HG02885 (cell line): ENCODE data around the gene RNF41.
A peak's percentile ranks its signal among the peaks of the same experiment; 100 is the strongest.
"Not testable (repeated sequence)": the region's sequence is repeated elsewhere in the genome, so short reads cannot be mapped to it uniquely, and the experiment has no call there.

Source experiments
- ATAC-seq: cut with Tn5 transposase; IDR thresholded peaks from one replicate; pipeline ENCODE4 v1.9.1; 2021; ENCODE audit warnings: mild to moderate bottlenecking; ENCODE audit not compliant: unreplicated experiment, poor library complexity

RNF41 gene

DNA sequence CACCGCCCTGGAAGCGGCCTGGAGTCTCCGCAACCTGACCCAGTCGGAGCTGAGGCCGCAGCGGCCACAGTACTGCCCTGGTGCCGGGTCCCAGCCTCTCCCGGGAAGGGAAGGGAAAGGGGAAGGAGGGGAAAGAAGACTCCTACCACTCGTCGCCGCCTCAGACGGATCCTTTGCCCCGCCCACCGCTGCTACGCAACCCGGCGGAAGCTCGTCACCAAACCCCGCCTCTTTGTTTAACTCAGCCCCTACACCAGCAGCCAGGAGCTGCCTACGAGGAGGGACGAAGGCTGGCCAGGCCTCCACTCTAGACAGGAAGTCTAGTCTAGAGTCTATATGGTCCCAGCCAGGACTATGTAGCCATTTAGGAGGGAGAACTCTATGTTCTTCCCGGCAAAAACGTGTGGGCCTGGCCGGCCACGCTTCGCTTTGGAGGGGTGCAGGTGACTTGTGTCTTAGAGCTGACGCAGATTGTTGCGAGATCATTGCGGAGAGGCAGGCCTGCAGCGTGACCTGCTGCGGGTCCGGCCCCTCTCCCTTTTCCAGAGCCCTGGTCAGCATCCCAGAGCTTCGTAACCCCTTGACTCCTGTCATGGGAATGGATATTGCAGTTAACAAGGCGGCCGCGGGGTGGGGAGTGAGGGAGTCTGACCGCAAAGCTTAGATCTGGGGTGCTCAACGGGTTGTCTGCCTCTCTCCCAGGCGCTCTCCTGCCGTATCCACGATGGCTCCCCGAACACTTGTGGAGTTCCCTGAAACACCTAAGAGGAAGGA, at the start of gene RNF41:
Gene RNF41 (minus strand): TSS at position 166 of the 774 bp plus-strand sequence. CDS start 7,875 bp downstream, outside the sequence.
- peak; percentile 86 for ATAC-seq

DNA sequence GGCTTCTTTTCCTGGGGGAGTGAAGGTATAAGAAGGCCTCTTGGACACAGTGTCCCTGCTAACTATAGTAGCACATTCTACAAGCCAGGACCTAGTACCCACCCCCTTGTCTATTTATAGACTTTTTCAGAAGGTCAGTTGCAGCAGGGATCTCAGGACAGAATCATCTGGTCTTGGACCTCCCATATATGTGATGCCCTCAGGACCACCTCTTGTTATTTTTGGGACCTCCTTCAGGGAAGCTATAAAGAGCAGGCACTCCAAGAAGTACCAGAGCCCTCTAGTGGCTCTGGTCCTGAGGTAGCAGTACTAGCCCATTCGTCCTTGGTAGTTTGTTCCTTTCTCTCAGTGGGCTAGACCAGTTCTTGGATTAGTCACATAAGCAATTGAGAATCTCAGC, 49.3 kb upstream of the RNF41 start:
- ATAC-seq = no peak

DNA sequence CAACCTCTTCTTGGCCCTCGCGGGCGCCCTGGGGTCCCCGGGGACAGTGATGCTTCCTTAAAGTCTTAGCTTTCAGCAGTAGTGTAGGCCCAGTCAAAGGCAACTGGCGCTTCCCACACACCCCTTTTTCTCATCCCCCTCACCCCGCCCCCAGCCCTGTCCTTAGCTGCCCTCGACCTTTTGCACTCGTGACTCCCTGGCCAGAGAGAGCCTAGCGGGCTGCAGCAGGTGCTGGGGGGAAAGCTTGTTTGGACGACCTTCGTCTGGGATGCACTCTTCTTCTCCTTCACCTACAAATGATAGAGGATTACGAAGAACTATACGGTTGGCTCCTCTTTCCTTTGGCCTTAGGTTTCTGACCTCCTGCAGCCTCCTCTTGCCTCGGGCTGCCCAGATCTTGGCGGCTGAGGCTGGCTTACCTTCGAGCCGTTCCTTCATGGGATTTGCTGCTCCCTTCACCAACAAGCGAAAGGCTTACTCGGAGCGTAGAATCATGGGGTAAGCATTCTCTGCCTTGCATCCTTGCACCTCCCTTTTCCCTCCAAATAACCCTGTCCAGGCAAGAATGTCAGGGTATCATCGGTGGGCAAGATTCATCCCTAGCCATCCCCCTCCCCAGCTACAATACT, 45.8 kb upstream of the RNF41 start:
- peak; percentile 20 for ATAC-seq

DNA sequence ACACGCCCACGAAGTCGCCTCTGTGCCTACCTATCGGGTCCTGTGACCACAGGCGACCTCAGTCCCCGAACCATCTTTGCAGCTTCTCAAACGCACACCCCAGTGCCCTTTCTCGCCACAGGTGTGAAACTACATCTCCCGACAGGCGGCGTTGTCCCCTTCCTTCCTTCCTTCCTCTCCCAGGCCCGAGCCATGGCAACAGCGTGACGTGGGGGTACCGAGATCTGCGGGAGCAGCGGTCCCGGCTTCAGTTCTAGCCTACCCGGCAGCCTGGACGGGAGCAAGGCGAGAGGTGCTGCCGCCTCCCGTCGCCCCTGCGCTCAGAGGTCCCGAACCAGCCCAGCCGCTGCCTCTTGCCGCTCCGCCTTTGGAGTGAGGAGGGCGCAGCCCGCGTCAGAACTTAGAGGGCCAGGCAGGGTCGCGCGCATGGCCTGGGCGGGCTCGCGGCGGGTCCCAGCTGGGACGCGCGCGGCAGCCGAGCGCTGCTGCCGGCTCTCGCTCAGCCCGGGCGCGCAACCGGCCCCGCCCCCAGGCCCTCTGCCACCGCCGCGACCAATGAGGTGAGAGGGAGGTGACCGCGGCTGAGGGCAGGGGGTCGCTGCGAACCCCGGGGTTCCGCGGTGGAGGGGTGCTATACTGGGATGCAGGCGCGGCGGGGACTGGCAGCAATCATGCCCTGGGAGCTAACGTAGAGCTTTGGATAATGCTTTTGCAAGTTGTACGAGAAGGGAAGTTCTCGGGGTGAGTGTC, 45.1 kb upstream of the RNF41 start, which contains the start of gene COQ10A:
Gene COQ10A (plus strand): TSS at position 250 of the 750 bp plus-strand sequence. CDS start 177 bp downstream, at position 427.
- peak; percentile 90 for ATAC-seq

DNA sequence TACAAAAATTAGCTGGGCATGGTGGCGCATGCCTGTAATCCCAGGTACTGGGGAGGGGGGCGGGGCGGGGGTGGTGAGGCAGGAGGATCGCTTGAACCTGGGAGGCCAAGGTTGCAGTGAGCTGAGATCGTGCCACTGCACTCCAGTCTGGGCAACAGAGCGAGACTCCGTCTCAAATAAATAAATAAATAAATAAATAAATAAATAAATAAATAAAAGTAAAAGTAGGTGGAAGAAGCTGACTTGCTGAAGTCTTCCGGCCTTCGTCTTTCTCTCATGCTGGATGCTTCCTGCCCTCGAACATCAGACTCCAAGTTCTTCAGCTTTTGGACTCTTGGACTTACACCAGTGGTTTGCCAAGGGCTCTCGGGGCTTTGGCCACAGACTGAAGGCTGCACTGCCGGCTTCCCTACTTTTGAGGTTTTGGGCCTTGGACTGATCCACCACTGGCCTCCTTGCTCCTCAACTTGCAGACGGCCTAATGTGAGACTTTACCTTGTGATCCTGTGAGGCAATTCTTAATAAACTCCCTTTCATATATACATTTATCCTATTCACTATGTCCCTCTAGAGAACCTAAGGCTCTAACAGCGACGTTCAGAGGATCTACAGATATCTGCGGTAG, 44.5 kb upstream of the RNF41 start:
- not testable (repeated sequence) for ATAC-seq

DNA sequence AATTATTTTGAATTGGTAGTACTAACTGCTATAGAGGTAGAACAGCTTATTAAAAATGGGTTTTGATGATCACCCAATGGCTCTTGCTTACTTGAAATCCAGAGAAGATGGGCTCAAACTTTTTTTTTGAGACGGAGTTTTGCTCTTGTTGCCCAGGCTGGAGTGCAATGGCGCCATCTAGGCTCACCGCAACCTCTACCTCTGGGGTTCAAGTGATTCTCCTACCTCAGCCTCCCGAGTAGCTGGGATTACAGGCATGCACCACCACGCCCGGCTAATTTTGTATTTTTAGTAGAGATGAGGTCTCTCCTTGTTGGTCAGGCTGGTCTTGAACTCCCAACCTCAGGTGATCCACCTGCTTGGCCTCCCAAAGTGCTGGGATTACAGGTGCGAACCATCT, 41.2 kb upstream of the RNF41 start:
- ATAC-seq = not testable (repeated sequence)

DNA sequence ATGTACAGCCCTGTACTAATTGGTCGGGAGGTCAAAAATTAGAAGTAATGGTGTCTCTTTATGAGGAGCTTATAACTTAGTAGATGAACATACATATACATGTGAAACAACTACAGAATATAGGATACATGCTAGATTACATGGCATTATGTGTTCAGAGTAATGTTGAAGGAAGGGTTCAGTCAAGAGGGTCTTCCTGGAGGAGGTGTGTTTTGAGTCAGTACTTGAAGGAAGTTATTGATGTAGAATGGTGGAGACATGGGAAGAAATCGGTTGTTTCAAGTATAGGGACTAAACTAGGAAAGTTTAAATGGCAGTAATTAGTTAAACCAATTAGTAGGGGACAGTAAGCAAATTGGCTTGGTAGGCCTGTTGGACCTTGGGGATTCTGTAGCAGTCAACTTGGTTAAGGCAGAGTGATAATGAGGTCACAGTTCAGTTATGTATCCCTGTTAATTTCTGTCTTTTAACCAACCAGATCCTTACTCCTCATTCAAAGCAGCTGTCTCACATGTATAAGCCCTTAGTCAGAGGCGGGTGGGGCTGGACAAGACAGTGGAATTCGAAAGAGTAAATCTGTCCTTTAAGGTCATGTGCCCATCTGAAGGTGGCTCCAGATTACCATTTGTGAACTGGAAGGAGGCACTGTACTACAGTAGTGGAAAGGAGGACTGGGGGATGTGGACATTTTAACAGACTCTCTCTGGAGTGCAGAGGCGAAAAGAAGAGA, 39.9 kb upstream of the RNF41 start:
- no peak for ATAC-seq

DNA sequence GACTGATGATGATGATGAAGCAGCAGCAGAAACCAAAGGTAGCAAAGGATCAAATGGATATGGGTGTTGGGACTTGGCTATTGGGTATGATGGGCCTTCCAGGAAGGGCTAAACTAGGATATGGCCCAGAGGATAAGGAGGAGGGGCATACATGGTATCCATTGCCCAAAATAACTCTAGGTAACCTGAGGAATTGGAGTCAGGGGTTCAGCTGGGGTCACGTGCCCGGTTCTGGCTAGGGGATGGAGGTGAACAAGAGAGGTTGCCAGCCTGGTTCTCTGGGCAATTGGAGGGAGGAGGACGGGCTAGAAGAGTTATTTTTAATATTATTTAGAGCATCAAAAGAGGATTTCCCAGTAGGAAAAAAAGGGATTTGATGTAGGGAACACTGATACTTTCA, 39.2 kb upstream of the RNF41 start:
- no peak for ATAC-seq

DNA sequence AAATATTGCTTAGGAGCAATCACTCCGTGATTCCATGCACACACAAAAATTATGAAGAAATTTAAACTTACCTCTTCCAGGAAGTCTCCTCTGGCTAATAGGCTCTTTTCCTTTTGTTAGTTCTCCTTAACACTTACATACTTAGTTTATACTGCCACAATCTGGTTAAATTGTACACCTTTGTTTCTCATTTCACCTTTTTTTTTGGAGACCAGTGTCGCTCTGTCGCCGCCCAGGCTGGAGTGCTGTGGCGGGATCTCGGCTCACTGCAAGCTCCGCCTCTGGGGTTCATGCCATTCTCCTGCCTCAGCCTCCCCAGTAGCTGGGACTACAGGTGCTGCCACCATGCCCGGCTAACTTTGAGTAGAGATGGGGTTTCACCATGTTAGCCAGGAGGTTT, 38.7 kb upstream of the RNF41 start:
- no peak for ATAC-seq

DNA sequence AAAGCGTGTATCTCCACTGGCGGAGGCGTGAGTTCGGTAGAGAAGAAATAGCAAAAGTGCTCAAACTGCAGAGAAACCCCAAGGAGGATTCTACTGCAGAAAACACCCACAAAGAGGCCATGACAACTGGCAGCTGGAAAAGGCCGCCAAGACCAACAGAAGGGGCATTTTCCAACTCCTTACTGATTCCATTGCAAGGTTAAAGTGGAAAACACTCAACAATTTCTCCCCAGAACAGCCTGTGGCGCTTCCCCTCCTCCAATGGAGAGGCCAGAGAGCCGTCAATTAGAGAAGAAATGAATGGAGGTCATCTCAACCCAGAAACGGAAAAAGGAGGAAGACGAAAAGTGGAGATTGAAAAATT, 37.1 kb upstream of the RNF41 start:
- ATAC-seq = no peak

DNA sequence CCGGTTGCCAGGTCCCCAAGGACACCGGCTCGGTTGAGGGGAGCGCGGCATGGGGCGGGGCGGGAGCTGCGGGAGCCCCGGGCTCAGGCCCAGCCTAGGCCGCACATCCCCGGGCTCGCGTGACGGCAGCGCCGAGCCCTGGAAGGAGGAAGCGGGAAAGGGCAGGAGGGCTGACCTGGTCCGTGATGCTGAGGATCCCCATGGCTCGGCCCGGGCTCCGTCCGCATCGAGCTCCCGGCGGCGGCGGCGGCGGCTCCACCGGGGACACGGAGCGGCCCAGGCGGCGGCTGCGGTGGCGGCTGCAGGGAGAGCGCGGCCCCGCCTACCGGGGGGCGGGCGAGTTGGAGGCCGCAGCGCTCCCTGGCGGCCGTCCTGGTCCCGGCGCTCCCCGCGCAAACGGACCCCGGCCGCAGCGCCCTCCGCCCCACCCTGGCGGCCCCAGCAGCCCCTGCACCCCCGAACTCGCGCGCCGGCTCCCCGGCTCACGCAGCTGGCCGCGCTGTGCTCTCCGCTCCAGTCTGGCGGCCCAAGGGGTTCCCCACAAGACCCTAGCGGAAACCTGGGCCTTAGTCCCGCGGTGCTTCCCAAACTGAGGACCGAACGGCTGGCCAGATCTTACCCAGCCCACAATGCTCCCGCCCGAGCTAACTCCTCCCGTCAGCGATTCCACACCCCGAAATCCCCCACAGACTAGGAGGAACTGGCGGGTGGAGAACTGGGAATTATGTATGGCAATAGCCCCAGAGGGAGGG, 36.5 kb upstream of the RNF41 start, which contains the start of gene ANKRD52:
Gene ANKRD52 (minus strand): TSS at position 317 of the 752 bp plus-strand sequence. CDS start 115 bp downstream, at position 202.
- ATAC-seq = peak; percentile 91

DNA sequence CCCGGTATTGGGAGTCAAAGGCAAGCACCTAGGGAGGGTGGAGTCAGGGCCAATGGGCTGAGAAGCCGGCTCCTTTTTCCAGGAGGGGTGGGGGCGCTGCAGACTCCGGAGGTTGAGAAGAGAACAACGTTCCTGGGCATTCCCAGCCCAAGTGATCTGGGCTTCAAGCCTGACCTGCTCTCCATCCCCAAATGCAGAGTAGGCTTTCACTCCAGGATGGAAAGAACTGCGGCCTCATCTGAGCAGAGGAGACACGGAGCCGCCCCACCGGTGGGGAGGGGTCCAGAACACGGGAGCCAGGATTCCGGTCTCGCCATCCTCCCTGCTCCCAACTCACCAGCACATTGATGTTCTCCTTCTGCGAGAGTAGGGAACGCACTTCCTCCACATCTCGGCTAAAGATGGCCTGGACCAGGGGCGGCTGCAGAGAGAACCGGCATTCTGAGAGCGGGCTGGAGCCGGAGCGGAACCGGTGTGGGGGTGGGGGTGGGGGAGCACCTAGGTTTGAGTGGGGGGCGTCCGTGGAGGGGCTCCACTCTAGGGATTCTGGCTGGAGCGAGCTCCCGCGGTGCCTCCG, 35.9 kb upstream of the RNF41 start:
- no peak for ATAC-seq

DNA sequence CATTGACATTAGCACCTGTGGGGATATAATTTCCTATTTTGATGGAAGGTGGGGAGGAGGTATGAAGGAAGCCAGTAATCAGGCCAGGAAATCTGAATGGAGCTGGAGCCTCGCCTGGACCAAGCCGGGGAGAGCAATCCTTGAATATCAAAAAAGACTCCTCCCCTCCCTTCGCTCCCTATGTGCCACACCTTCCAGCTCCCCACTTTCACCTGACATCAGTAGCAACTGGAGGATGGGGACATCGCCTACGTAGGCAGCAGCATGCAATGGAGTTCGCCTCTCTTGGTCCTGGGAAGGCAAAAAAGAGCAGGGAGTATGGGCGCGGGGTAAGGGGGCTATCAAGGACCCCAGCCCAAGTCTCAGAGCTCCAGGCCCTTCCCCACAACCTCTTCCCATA, 35.3 kb upstream of the RNF41 start:
- ATAC-seq = no peak

DNA sequence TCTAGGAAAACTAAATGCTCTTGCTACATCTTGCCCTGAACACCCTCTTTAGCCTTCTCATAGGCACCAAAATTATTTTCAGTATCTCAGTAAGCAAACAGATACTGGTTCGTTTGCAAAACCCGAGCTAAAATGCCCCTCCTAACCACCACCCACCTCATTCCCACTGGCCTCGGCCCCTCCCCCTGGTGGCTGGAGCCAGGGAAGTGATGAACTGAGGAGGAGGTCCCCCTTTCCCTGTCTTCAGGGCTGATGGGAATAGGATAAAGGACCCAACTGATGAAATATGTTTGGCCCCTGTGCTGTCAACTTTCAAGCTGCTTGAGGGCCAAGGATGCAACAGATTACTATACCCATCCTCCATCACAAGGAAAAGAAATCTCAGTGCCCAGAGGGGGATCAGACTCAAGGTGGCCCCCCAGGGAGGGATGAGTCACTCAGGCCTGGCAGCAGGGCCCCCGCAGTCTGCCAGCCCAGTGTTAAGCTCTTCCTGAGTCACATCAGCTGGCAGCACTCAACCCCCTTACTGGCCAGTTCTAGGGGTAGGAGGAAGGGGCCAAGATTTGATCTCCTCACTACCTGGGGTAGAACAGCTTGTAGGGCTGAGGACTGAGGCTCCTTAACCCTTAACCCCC, 34.7 kb upstream of the RNF41 start:
- ATAC-seq = no peak

DNA sequence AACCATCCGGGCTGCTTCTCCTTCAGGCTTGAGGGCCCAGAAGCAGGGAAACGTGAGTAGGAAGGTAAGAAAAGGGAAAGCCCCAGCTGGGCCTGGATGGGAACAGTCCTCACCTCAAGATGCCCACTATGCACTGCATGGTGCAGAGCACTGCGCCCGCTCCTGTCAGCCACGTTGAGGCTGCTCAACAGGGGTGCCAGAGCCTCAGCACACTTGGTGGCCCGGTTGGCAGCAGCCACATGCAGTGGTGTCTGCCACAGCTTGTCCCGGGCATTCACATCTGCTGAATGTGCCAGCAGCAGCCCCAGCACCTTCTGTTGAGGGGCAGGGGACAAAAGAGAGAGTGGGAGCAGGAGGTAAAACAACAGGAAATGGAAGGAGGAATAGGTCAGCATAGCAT, 33.9 kb upstream of the RNF41 start:
- no peak for ATAC-seq

DNA sequence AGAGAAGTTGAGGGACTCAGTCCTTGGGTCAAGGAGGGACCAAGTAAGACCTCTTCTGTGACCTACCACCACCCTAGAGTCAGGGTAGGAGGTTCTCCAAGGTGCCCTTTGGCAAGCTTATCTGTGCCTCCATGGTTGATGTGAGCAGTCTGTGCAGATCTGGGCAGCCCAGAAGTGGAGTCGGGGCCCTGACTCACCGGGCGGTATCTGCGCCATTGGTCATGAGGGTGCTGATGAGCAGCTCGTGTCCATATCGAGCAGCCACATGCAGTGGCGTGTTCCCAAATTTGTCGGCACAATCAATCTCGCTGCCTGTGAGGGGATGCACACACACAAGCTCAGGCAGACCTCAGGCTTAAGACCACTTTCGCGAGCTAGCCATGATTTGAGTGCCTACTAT, 31.4 kb upstream of the RNF41 start:
- ATAC-seq = no peak

DNA sequence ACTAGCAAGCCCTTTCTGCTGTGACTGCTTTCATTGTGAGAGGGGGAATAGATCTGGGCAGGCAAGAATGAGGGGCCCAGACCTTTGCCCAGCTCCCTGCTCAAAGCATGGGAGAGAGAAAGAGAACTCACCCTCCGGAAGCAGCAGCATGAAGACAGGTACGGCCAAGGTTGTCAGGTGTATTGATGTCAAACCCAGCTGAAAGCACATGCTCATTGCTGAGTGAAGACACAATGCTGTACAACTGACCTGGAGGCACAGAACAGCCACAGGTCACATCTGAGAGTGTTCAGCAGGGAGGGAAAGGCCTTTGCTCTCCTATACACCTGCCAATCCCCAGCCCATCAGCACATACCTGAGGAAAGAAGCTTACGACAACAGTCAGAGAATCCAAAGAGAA, 30.9 kb upstream of the RNF41 start:
- ATAC-seq = no peak

DNA sequence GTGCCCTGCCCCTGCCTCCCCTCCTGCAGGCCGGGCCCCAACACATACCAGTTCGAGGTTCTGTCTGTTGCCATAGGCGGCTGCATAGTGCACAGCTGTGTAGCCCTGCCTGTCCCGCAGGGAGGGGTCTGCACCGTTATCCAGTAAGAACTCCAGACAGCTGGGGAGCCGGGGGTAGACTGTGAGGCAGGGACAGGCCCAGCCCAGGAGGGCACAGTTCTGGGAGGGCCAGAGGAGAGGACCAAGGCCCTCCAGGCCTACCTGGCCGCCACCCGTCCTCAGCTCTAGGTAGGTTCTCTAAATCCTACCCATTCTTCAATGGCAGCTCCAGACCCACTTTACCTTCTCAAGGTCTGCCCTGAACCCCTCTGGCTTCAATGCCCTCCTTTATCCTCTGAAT, 27.0 kb upstream of the RNF41 start:
- ATAC-seq = no peak
